GM18520 (cell line): Measurements from ENCODE around the gene KCNIP4.

Experiments
- ATAC-seq: cut with Tn5 transposase; IDR thresholded peaks from one replicate; pipeline ENCODE4 v1.9.1; 2021; ENCODE audit not compliant: unreplicated experiment

The KCNIP4 gene

GRCh38 chr4:20997886-20998285, 950.7 kb downstream of the KCNIP4 start:
- no peak for ATAC-seq

- ATAC-seq, result no peak
These were observed 953.0 kb downstream of the KCNIP4 start for GRCh38 chr4:20995610-20996009.

GRCh38 chr4:20995015-20995414, 953.6 kb downstream of the KCNIP4 start:
- no peak for ATAC-seq

GRCh38 chr4:20992002-20992401, 956.6 kb downstream of the KCNIP4 start:
- no peak for ATAC-seq

- no peak for ATAC-seq
These were observed 961.4 kb downstream of the KCNIP4 start for GRCh38 chr4:20987191-20987590.

- ATAC-seq, result no peak
These were observed 964.1 kb downstream of the KCNIP4 start for GRCh38 chr4:20984576-20984836.

GRCh38 chr4:20983763-20984575, 964.6 kb downstream of the KCNIP4 start:
- ATAC-seq, result no peak

- no peak for ATAC-seq
These were observed 966.0 kb downstream of the KCNIP4 start for GRCh38 chr4:20982544-20982943.

- no peak for ATAC-seq
These were observed 988.3 kb downstream of the KCNIP4 start for GRCh38 chr4:20960291-20960690.

GRCh38 chr4:20954541-20954940, 994.0 kb downstream of the KCNIP4 start:
- ATAC-seq, result no peak

GRCh38 chr4:20944961-20945360, 1003.6 kb downstream of the KCNIP4 start:
- ATAC-seq, result no peak

GRCh38 chr4:20944451-20944850, 1004.1 kb downstream of the KCNIP4 start:
- no peak for ATAC-seq

GRCh38 chr4:20938204-20938603, 1010.4 kb downstream of the KCNIP4 start:
- no peak for ATAC-seq

GRCh38 chr4:20926529-20926928, 1022.0 kb downstream of the KCNIP4 start:
- ATAC-seq, result no peak

- ATAC-seq, result no peak
These were observed 1023.4 kb downstream of the KCNIP4 start for GRCh38 chr4:20925176-20925575.

- ATAC-seq, result no peak
These were observed 1025.6 kb downstream of the KCNIP4 start for GRCh38 chr4:20922962-20923361.

- ATAC-seq, result no peak
These were observed 1032.5 kb downstream of the KCNIP4 start for GRCh38 chr4:20916106-20916505.

- no peak for ATAC-seq
These were observed 1043.6 kb downstream of the KCNIP4 start for GRCh38 chr4:20904966-20905365.

- ATAC-seq, result no peak
These were observed 1046.7 kb downstream of the KCNIP4 start for GRCh38 chr4:20901851-20902250.

- no peak for ATAC-seq
These were observed 1049.0 kb downstream of the KCNIP4 start for GRCh38 chr4:20899591-20899990.

GRCh38 chr4:20895988-20896387, 1052.6 kb downstream of the KCNIP4 start:
- ATAC-seq, result no peak

- ATAC-seq, result no peak
These were observed 1053.4 kb downstream of the KCNIP4 start for GRCh38 chr4:20895208-20895607.

- ATAC-seq, result no peak
These were observed 1057.8 kb downstream of the KCNIP4 start for GRCh38 chr4:20890761-20891160.
